ENCODE results near the gene FAM171A2.

DNA sequence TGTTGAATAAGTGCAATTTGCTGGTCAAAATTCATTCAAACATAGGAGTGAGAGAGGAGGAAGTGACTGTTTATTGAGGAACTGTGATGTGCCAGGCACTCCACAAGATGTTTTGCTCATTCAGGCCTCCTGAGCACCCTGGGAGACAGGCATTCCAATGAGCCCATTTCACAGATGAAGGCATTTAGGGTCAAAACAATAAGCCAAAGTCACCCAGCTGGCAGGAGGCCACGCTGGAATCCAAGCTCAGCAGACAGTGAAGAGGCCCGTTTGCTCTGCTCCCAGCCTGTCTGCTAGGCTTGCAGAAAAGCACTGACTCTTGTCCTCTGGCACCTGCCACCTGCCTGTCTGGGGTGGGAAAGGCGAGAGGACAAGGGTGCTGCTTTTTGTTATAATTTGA lies 28.9 kb downstream of the FAM171A2 start:
- TF ChIP-seq, protein P1, sequence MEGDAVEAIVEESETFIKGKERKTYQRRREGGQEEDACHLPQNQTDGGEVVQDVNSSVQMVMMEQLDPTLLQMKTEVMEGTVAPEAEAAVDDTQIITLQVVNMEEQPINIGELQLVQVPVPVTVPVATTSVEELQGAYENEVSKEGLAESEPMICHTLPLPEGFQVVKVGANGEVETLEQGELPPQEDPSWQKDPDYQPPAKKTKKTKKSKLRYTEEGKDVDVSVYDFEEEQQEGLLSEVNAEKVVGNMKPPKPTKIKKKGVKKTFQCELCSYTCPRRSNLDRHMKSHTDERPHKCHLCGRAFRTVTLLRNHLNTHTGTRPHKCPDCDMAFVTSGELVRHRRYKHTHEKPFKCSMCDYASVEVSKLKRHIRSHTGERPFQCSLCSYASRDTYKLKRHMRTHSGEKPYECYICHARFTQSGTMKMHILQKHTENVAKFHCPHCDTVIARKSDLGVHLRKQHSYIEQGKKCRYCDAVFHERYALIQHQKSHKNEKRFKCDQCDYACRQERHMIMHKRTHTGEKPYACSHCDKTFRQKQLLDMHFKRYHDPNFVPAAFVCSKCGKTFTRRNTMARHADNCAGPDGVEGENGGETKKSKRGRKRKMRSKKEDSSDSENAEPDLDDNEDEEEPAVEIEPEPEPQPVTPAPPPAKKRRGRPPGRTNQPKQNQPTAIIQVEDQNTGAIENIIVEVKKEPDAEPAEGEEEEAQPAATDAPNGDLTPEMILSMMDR (IDR thresholded peaks at IDR 0.05; ENCODE audit: insufficient read depth, low read length): no peak
- no peak for TF ChIP-seq POLR2AphosphoS5 (IDR thresholded peaks at IDR 0.05; ENCODE audit: low read depth)
- TF ChIP-seq, protein P2, sequence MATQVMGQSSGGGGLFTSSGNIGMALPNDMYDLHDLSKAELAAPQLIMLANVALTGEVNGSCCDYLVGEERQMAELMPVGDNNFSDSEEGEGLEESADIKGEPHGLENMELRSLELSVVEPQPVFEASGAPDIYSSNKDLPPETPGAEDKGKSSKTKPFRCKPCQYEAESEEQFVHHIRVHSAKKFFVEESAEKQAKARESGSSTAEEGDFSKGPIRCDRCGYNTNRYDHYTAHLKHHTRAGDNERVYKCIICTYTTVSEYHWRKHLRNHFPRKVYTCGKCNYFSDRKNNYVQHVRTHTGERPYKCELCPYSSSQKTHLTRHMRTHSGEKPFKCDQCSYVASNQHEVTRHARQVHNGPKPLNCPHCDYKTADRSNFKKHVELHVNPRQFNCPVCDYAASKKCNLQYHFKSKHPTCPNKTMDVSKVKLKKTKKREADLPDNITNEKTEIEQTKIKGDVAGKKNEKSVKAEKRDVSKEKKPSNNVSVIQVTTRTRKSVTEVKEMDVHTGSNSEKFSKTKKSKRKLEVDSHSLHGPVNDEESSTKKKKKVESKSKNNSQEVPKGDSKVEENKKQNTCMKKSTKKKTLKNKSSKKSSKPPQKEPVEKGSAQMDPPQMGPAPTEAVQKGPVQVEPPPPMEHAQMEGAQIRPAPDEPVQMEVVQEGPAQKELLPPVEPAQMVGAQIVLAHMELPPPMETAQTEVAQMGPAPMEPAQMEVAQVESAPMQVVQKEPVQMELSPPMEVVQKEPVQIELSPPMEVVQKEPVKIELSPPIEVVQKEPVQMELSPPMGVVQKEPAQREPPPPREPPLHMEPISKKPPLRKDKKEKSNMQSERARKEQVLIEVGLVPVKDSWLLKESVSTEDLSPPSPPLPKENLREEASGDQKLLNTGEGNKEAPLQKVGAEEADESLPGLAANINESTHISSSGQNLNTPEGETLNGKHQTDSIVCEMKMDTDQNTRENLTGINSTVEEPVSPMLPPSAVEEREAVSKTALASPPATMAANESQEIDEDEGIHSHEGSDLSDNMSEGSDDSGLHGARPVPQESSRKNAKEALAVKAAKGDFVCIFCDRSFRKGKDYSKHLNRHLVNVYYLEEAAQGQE (IDR thresholded peaks at IDR 0.05; ENCODE audit: insufficient replicate concordance, low read depth): no peak
- TF ChIP-seq GABPA (IDR thresholded peaks at IDR 0.05; ENCODE audit: low read depth): no peak
- peak; percentile 91 for TF ChIP-seq SPI1 (IDR thresholded peaks at IDR 0.05; ENCODE audit: borderline replicate concordance, low read depth)
